SU-DHL-6 (cell line): ENCODE data around the gene ANKRD29.

Experiments
- H2AFZ ChIP-seq: fragments of 200-600 bp; sonication (generic); 2 replicates; pipeline ENCODE4 v1.6.1; 2014; ENCODE audit warnings: low read depth, mild to moderate bottlenecking, moderate library complexity, mixed read lengths, antibody characterized with exemption, low read length; ENCODE audit not compliant: severe bottlenecking
- H3F3A ChIP-seq: fragments of 200-600 bp; shearing (Covaris generic); 2 replicates; pipeline ENCODE4 v1.6.0; 2016; ENCODE audit warnings: antibody characterized with exemption, mild to moderate bottlenecking; ENCODE audit not compliant: insufficient read depth
- H3K27ac ChIP-seq: fragments of 200-600 bp; sonication (generic); 2 replicates; pipeline ENCODE4 v1.5.1; 2016; ENCODE audit warnings: low read depth, mild to moderate bottlenecking, low read length, moderate library complexity, mixed read lengths
- H3K27me3 ChIP-seq: fragments of 200-600 bp; sonication (generic), shearing (Covaris generic); 2 replicates; pipeline ENCODE4 v1.6.0; 2014; ENCODE audit warnings: mild to moderate bottlenecking, low read length
- H3K36me3 ChIP-seq: fragments of 200-600 bp; sonication (generic); 2 replicates; pipeline ENCODE4 v1.6.1; 2014; ENCODE audit warnings: mild to moderate bottlenecking, low read length, mixed read lengths
- H3K4me2 ChIP-seq: fragments of 300-600, 200-600 bp; shearing (Covaris generic), sonication (generic); 2 replicates; pipeline ENCODE4 v1.6.0; 2014; ENCODE audit warnings: low read length, low read depth, mild to moderate bottlenecking; ENCODE audit not compliant: poor library complexity, severe bottlenecking
- H3K4me3 ChIP-seq: fragments of 200-600 bp; sonication (generic); 2 replicates; pipeline ENCODE4 v1.5.1; 2014; ENCODE audit warnings: antibody characterized with exemption, low read length, mild to moderate bottlenecking, mixed read lengths; ENCODE audit not compliant: insufficient read depth, poor library complexity, severe bottlenecking
- H3K79me2 ChIP-seq: fragments of 200-600 bp; sonication (generic); 2 replicates; pipeline ENCODE4 v1.6.1; 2014; ENCODE audit warnings: mild to moderate bottlenecking, low read length, moderate library complexity; ENCODE audit not compliant: insufficient read depth
- H3K9ac ChIP-seq: fragments of 200-600 bp; sonication (generic); 2 replicates; pipeline ENCODE4 v1.7.0; 2014; ENCODE audit warnings: mild to moderate bottlenecking, low read length
- H3K9me2 ChIP-seq: fragments of 200-600 bp; sonication (generic); replicated peaks from 2 replicates; pipeline ENCODE4 v1.6.1; 2014; ENCODE audit warnings: low read length; ENCODE audit not compliant: insufficient read depth
- H3K9me3 ChIP-seq: fragments of 200-600 bp; sonication (generic); 2 replicates; pipeline ENCODE4 v1.6.1; 2014; ENCODE audit warnings: low read length, mixed read lengths; ENCODE audit not compliant: insufficient read depth
- H4K20me1 ChIP-seq: fragments of 200-600 bp; sonication (generic); 2 replicates; pipeline ENCODE4 v1.6.1; 2014; ENCODE audit warnings: low read depth, mild to moderate bottlenecking, antibody characterized with exemption, low read length, moderate library complexity, mixed read lengths
- CTCF ChIP-seq: fragments of 200-600 bp; sonication (generic); IDR thresholded peaks from one replicate; pipeline ENCODE4 v1.5.1; 2017; ENCODE audit warnings: antibody characterized with exemption, mild to moderate bottlenecking, low read length, moderate library complexity; ENCODE audit not compliant: insufficient read depth, poor library complexity, severe bottlenecking
- EZH2phosphoT487 ChIP-seq: fragments of 200-600 bp; sonication (generic), shearing (Covaris generic); conservative IDR thresholded peaks from 2 replicates; pipeline ENCODE4 v1.6.1; 2018; ENCODE audit warnings: mild to moderate bottlenecking, antibody characterized with exemption, low read length, moderate library complexity, mixed read lengths

The ANKRD29 gene

DNA sequence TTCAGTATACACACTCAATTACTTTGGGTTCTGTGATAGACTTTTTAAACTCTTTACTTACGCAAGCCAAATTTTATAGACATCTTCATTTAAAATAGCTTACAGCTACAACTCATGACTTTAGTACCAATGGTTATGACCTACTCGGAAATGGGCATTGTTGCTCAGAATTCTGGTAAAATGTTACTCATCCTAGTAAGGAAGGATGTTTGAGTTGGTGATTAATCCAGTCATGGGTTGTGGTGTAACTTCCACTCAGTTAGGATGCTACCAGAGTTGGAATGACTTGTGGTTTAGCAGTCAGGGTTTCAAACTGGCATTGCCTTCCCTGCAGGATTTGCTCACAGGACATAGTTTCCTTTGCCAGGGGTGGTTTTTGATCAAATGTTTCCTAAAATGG, 69.0 kb downstream of the ANKRD29 start:
- TF ChIP-seq EZH2phosphoT487, result no peak
- no peak for TF ChIP-seq CTCF
- no peaks in the 10 kb centered on the region for H3K9me3 ChIP-seq
- H3K4me3 ChIP-seq, result no peak overlapping the region
- no peaks in the 10 kb centered on the region for H3K36me3 ChIP-seq
- no peaks in the 10 kb centered on the region for H4K20me1 ChIP-seq
- H3K9me2 ChIP-seq, result no peaks in the 10 kb centered on the region
- no peak overlapping the region for H3K9ac ChIP-seq
- H3F3A ChIP-seq, result no peaks in the 10 kb centered on the region
- H3K27ac ChIP-seq, result no peak overlapping the region
- H3K27me3 ChIP-seq, result no peaks in the 10 kb centered on the region
- H2AFZ ChIP-seq, result no peak overlapping the region
- H3K79me2 ChIP-seq, result no peaks in the 10 kb centered on the region
- no peak overlapping the region for H3K4me2 ChIP-seq

DNA sequence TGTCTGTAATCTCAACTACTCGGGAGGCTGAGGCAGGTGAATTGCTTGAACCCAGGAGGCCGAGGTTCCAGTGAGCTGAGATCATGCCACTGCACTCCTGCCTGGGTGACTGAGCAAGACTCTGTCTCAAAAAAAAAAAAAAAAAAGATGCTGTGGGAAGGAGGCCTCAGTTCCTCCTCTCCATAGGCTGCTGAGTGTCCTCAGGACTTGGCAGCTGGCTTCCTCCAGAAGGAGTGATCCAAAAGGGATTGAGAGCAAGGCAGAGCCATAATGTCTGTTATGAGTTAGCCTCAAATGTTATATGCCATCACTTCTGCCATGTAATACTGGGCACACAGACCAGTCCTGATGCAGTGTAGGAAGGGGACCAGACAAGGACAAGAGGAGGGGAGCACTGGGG, 69.8 kb downstream of the ANKRD29 start:
- H2AFZ ChIP-seq, result no peak overlapping the region
- H3K4me2 ChIP-seq, result no peak overlapping the region
- no peaks in the 10 kb centered on the region for H3F3A ChIP-seq
- H3K27me3 ChIP-seq, result no peaks in the 10 kb centered on the region
- H3K9me3 ChIP-seq, result no peaks in the 10 kb centered on the region
- H3K79me2 ChIP-seq, result no peaks in the 10 kb centered on the region
- no peaks in the 10 kb centered on the region for H4K20me1 ChIP-seq
- H3K36me3 ChIP-seq, result no peaks in the 10 kb centered on the region
- no peaks in the 10 kb centered on the region for H3K9me2 ChIP-seq
- no peak overlapping the region for H3K27ac ChIP-seq
- H3K9ac ChIP-seq, result no peak overlapping the region
- H3K4me3 ChIP-seq, result no peak overlapping the region
- TF ChIP-seq EZH2phosphoT487, result no peak

- H3K27ac ChIP-seq, result no peak overlapping the region
- H3F3A ChIP-seq, result no peaks in the 10 kb centered on the region
- no peak overlapping the region for H3K4me3 ChIP-seq
- no peaks in the 10 kb centered on the region for H4K20me1 ChIP-seq
- TF ChIP-seq EZH2phosphoT487 (no peak), CTCF (no peak)
- no peak overlapping the region for H2AFZ ChIP-seq
- H3K9ac ChIP-seq, result no peak overlapping the region
- H3K27me3 ChIP-seq, result no peaks in the 10 kb centered on the region
- H3K9me2 ChIP-seq, result no peaks in the 10 kb centered on the region
- peaks cover 1% of the 10 kb centered on the region; the same call in 1 of the 2 replicates for H3K79me2 ChIP-seq
- no peak overlapping the region for H3K4me2 ChIP-seq
- H3K36me3 ChIP-seq, result no peaks in the 10 kb centered on the region
- H3K9me3 ChIP-seq, result no peaks in the 10 kb centered on the region
Observed at GRCh38 chr18:23591011-23591410, 71.7 kb downstream of the ANKRD29 start.

- no peaks in the 10 kb centered on the region for H3K9me2 ChIP-seq
- no peak overlapping the region for H3K9ac ChIP-seq
- H3K4me2 ChIP-seq, result no peak overlapping the region
- H3K36me3 ChIP-seq, result no peaks in the 10 kb centered on the region
- H3F3A ChIP-seq, result no peaks in the 10 kb centered on the region
- no peak overlapping the region for H3K4me3 ChIP-seq
- TF ChIP-seq CTCF (no peak), EZH2phosphoT487 (no peak)
- H3K79me2 ChIP-seq, result peaks cover 20% of the 10 kb centered on the region
- no peak overlapping the region for H2AFZ ChIP-seq
- no peaks in the 10 kb centered on the region for H3K9me3 ChIP-seq
- no peaks in the 10 kb centered on the region for H4K20me1 ChIP-seq
- H3K27ac ChIP-seq, result no peak overlapping the region
- H3K27me3 ChIP-seq, result no peaks in the 10 kb centered on the region
Observed at GRCh38 chr18:23588836-23589560, 73.7 kb downstream of the ANKRD29 start.
